Uterus (tissue), 2 donors: ENCODE results near the gene TMEM94.

Experiments used
- POLR2A ChIP-seq, 2 donors: fragments of 450-650 bp; IDR thresholded peaks; one replicate each; pipeline ENCODE4 v1.6.1; 2016; ENCODE audit warnings: antibody characterized with exemption in 2 of 2, mild to moderate bottlenecking in 1 of 2, moderate library complexity in 1 of 2
- TF ChIP-seq, protein P1 (sequence below), 4 experiments: fragments of 200-600 bp in 2 of 4; fragments of 450-650 bp in 2 of 4; sonication (generic) in 2 of 4; IDR thresholded peaks; one replicate each; pipeline ENCODE4 v1.5.1; 2016 to 2019; ENCODE audit warnings: antibody characterized with exemption in 4 of 4, mild to moderate bottlenecking in 2 of 4, moderate library complexity in 1 of 4

DNA sequence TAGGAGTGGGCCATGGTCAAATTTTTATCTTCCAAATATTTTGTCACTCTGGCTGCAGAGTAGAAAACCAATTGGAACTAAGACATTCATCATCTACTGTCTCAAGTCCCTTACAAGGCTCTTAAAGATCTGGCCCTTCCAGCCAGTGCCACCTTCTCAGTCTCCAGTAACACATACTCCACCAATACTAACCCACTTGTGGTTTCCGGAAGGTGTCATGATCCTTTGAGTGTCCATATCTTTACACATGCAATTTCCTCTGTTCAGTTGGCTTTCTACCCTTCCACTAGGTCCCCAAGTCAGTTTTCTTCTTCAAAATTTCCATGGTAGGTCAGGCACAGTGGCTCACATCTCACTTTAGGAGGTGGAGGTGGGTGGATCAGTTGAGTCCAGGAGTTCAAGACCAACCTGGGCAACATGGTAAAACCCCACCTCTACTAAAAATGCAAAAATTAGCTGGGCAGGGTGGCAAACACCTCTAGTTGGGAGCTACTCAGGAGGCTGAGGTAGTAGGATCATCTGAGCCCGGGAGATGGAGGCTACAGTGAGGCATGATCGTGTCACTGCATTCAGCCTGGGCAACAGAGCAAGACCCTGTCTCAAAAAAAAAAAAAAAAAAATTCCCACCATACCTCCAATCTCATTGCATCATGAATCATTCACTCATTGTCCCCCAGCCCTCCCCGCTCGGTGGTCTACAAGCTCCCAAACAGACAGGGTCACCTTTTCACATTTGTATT lies 44.9 kb upstream of the TMEM94 start:
- TF ChIP-seq, protein P1, sequence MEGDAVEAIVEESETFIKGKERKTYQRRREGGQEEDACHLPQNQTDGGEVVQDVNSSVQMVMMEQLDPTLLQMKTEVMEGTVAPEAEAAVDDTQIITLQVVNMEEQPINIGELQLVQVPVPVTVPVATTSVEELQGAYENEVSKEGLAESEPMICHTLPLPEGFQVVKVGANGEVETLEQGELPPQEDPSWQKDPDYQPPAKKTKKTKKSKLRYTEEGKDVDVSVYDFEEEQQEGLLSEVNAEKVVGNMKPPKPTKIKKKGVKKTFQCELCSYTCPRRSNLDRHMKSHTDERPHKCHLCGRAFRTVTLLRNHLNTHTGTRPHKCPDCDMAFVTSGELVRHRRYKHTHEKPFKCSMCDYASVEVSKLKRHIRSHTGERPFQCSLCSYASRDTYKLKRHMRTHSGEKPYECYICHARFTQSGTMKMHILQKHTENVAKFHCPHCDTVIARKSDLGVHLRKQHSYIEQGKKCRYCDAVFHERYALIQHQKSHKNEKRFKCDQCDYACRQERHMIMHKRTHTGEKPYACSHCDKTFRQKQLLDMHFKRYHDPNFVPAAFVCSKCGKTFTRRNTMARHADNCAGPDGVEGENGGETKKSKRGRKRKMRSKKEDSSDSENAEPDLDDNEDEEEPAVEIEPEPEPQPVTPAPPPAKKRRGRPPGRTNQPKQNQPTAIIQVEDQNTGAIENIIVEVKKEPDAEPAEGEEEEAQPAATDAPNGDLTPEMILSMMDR (IDR thresholded peaks at IDR 0.05): no peak
- no peak for TF ChIP-seq POLR2A (IDR thresholded peaks at IDR 0.05)
